A673 (cell line): ENCODE measurements around the gene GALNS.

Experiments
- CTCF ChIP-seq: fragments of 300-800, 200-600 bp; sonication (generic); conservative IDR thresholded peaks from 2 replicates; pipeline ENCODE4 v1.5.1; 2017; ENCODE audit warnings: low read depth, mild to moderate bottlenecking, antibody characterized with exemption, low read length, moderate library complexity, mixed read lengths
- EZH2 ChIP-seq: fragments of 200-600 bp; sonication (generic); IDR thresholded peaks from 2 replicates; pipeline ENCODE4 v1.6.1; 2017; ENCODE audit warnings: borderline replicate concordance, low read depth, mild to moderate bottlenecking, mixed read lengths, antibody characterized with exemption, low read length; ENCODE audit not compliant: poor library complexity, severe bottlenecking

- TF ChIP-seq CTCF (no peak), EZH2 (no peak)
These were observed 25.1 kb upstream of the GALNS start for GRCh38 chr16:88881675-88882357.
